Left ventricle myocardium inferior (tissue), 1 donor: ENCODE measurements around the gene RALGPS1. TPM values are rescaled to one million over a fixed set of nuclear protein-coding genes. Genes with fewer than 3 reads are reported as not detected.
A peak's percentile ranks its signal among the peaks of the same experiment; 100 is the strongest.

Source experiments
- DNase-seq: peaks from one replicate; pipeline ENCODE4 v3.0.0-alpha.2; 2020
- H3K27ac ChIP-seq: fragments of 200-600 bp; replicated peaks from 2 replicates; pipeline ENCODE4 v1.8.0; 2021
- H3K27me3 ChIP-seq: fragments of 200-600 bp; 2 replicates; pipeline ENCODE4 v1.8.0; 2021; ENCODE audit warnings: low read depth
- H3K36me3 ChIP-seq: fragments of 200-600 bp; 2 replicates; pipeline ENCODE4 v1.8.0; 2021
- H3K4me1 ChIP-seq: fragments of 200-600 bp; 2 replicates; pipeline ENCODE4 v1.8.0; 2021
- H3K4me3 ChIP-seq: fragments of 200-600 bp; 2 replicates; pipeline ENCODE4 v1.8.0; 2021; ENCODE audit warnings: mild to moderate bottlenecking, moderate library complexity
- H3K9me3 ChIP-seq: fragments of 200-600 bp; replicated peaks from 2 replicates; pipeline ENCODE4 v1.8.0; 2021
- CTCF ChIP-seq: fragments of 200-600 bp; IDR thresholded peaks from 2 replicates; pipeline ENCODE4 v1.8.0; 2021; ENCODE audit warnings: antibody characterized with exemption, mild to moderate bottlenecking, borderline replicate concordance
- intact Hi-C: fragments of 100-400 bp; cut with micrococcal nuclease; formaldehyde crosslinking; loops from one replicate; pipeline ENCODE4 v1.11.0; 2022
- total RNA-seq: library from RNA; stranded (reverse); fragmentation: NEBNext Ultra II Directional; extraction: Animal tissue kit (Norgen Biotek cat#: 25700); gene quantifications from one replicate; pipeline ENCODE4 v1.2.1, GENCODE V29; 2021
- donor health status: DM: no; HTN: yes; CAD: no; lungs with severe emphysema.

RALGPS1 gene
- total RNA-seq, 1 donor from 2014 or later, result 18.9 TPM

DNA sequence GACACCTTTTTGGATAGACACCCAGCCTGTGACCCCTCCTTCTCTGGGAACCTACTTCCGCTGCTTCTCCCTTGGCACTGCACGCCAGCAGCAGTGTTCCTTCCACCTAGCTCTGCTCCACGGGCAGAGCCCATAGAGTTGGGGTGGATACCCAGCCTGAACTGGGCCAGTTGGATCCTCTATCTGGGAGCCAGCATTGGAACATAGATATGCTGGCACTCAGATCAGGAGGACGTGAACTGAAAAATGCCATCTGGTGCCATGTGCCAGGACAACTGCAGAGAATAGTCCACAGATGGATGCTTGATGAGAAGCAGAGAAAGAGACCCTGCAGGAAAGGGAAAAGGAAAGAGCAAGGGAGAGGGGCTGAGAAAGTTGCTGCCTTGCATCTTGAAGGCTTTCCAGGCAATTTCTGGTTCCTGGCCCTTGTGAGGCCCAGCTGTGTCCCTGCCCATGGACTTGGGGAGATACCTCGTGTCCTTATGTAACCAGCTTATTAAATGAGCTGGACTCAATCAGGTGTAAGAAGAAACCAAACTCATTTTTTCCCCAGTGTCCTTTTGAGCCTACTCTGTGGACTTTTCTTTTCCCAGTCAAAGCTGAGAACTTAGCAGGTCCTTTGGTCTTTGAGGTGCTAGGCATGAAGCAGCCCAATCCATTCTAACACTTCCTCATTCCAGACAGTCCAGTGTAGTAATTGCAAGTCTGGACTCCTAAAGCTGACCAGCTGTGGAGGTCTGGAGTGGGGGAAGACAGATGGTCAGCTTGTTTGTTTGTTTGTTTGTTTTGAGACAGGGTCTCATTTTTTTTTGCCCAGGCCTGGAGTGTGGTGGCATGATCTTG lies 168.8 kb downstream of the RALGPS1 start:
- no peak for TF ChIP-seq CTCF
- no peak for DNase-seq
- Histone ChIP-seq H3K4me1 (peaks cover 44% of the 10 kb centered on the region), H3K9me3 (no peaks in the 10 kb centered on the region), H3K27ac (peak overlapping the region; percentile 6), H3K27me3 (no peaks in the 10 kb centered on the region), H3K36me3 (peaks cover 16% of the 10 kb centered on the region), H3K4me3 (no peak overlapping the region)
- intact Hi-C loops, result no loop called here

DNA sequence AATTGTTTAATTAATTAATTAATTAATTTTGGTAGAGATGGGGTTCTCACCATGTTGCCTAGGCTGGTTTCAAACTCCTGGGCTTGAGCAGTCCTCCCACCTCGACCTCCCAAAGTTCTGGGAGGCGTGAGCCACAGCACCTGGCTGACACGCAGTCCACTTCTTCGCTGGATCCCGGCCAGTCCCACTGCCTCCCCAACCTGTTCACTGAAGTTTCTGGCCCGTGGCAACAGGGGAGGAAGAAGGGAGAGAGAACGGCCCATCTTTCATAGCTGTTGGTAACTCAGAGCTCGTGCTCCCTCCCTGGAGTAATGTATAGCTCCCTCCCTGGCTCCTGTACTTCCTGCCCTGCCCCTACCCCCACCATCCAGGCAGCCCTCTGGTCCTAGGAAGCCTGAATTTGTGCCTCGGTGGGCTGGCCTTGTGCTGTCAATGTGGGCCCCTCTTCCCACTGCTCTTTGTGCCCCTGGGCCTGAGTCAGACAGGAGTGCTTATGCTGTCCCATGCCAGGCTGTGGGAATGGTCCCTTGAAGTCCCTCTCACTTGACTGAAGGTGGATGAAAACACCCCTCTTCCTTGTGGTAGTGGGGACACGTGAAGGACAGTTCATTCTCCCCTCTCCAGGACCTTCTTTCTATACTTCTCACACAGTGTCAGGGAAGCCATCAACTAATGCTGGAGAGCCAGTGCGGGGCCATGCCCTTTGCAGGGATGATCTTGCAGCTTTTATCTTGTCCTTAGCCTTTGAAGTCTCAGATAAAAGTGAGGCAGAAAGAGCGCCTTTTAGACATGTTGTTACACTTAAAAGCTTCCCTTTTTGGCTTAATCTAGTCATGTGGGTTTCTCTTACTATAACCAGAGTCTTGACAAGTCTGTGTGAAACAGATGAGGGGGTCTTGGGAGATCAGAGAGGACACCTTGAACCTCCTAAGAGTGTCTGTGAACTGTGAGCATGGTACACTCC lies 169.8 kb downstream of the RALGPS1 start:
- Histone ChIP-seq H3K36me3 (peaks cover 26% of the 10 kb centered on the region), H3K4me3 (no peak overlapping the region), H3K9me3 (no peaks in the 10 kb centered on the region), H3K27me3 (no peaks in the 10 kb centered on the region), H3K4me1 (peaks cover 37% of the 10 kb centered on the region), H3K27ac (no peak overlapping the region)
- no peak for DNase-seq
- intact Hi-C loops, result no loop called here
- TF ChIP-seq CTCF, result no peak

- Histone ChIP-seq H3K4me1 (peaks cover 45% of the 10 kb centered on the region), H3K36me3 (peaks cover 34% of the 10 kb centered on the region), H3K27me3 (no peaks in the 10 kb centered on the region), H3K27ac (no peak overlapping the region), H3K4me3 (no peak overlapping the region), H3K9me3 (no peaks in the 10 kb centered on the region)
- intact Hi-C loops, result no loop called here
- TF ChIP-seq CTCF, result no peak
- no peak for DNase-seq
These were observed 170.6 kb downstream of the RALGPS1 start for GRCh38 chr9:127085186-127085585.

DNA sequence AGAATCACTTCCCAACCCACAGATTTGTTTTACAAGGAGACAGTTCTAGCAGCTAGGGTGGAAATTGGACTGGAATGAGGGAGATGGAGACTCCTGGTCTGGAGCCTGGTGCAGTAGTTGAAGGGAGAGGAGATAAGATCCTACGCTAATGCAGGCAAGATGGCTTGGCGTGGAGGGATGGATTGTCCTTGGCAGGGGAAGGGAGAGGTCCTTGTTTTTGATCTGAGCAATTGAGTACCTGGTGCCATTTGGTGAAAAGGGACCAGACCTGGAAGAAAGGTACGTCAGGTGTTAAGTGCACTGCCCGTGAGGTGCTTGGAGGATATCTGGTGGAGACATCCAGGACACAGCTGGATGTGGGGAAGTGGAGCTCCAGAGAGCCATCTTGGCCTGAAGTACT lies 172.2 kb downstream of the RALGPS1 start:
- H3K4me1 ChIP-seq, result peaks cover 52% of the 10 kb centered on the region
- peaks cover 48% of the 10 kb centered on the region for H3K36me3 ChIP-seq
- no peaks in the 10 kb centered on the region for H3K9me3 ChIP-seq
- no peak for DNase-seq
- no peaks in the 10 kb centered on the region for H3K27me3 ChIP-seq
- TF ChIP-seq CTCF, result no peak
- intact Hi-C loops, result no loop called here
- no peak overlapping the region for H3K4me3 ChIP-seq
- no peak overlapping the region for H3K27ac ChIP-seq

GRCh38 chr9:127087411-127087810 lies 172.8 kb downstream of the RALGPS1 start:
- Histone ChIP-seq H3K4me1 (peaks cover 49% of the 10 kb centered on the region), H3K4me3 (no peak overlapping the region), H3K36me3 (peaks cover 54% of the 10 kb centered on the region), H3K9me3 (no peaks in the 10 kb centered on the region), H3K27ac (no peak overlapping the region), H3K27me3 (no peaks in the 10 kb centered on the region)
- no peak for DNase-seq
- no peak for TF ChIP-seq CTCF
- intact Hi-C loops, result no loop called here
